ENCODE data around the gene EIF4G1. TPM values are rescaled to one million over a fixed set of nuclear protein-coding genes. Genes with fewer than 3 reads are reported as not detected.
A peak's percentile ranks its signal among the peaks of the same experiment; 100 is the strongest.

The EIF4G1 gene
- polyA plus RNA-seq, 3 donors: 13.9 to 119 (median 24.2) TPM

DNA sequence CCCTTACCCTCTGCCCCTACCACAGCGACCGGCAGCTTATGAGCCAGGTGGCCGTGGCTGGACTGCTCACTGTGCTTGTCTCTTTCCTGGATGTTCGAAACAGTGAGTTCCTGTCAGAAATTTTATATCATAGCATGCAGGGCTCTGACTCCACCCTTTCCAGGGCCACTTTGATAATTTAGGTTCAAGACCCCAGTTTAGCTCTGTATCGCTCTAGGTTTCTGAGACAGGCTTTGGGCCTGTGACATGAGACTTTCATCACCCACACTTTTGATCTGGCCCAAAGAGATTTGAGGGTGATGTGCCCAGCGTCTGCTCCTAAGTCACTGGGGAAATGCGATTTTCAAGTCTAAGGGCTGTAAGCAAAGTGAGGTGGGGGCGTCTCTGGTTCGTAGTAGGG is 6.5 kb upstream of the EIF4G1 start:
- intact Hi-C loops (cut with micrococcal nuclease): no loop called here
- Mint-ChIP-seq H3K36me3 (peaks cover 60 to 68% of the 10 kb centered on the region in 2 donors), H3K9me3 (no peaks in the 10 kb centered on the region), H3K4me3 (no peak overlapping the region), H3K27me3 (ENCODE audit: low read depth in 3 of 3) (no peaks in the 10 kb centered on the region), H3K27ac (peak overlapping the region in 2 of 7 donors; percentile 12 to 22), H3K4me1 (no peaks in the 10 kb centered on the region)
- peaks cover 59 to 63% of the 10 kb centered on the region in 2 donors for H3K36me3 ChIP-seq (replicated peaks in 1 of 2; ENCODE audit: control insufficient read depth in 1 of 2, insufficient read depth in 2 of 2, low read length in 2 of 2)
- no peak for DNase-seq
- H3K4me2 ChIP-seq (replicated peaks; ENCODE audit: extremely low read depth, low read length, poor library complexity, severe bottlenecking): no peak overlapping the region
- no peak overlapping the region for H3K4me3 ChIP-seq (replicated peaks in 1 of 3; ENCODE audit: low read depth in 2 of 3, low read length in 3 of 3)
- no peak overlapping the region for H3K9ac ChIP-seq (ENCODE audit: insufficient read depth, low read length, poor library complexity, severe bottlenecking)
- no peaks in the 10 kb centered on the region for H3K9me3 ChIP-seq (replicated peaks in 1 of 2; ENCODE audit: control insufficient read depth in 1 of 2, insufficient read depth in 1 of 2, low read length in 2 of 2)
- H3K27ac ChIP-seq (ENCODE audit: low read depth in 1 of 2, low read length in 2 of 2): no peak overlapping the region
- 100% methylated on average over 8 of the region's 9 CpGs for WGBS (ENCODE audit: insufficient coverage)
- TF ChIP-seq, protein P1, sequence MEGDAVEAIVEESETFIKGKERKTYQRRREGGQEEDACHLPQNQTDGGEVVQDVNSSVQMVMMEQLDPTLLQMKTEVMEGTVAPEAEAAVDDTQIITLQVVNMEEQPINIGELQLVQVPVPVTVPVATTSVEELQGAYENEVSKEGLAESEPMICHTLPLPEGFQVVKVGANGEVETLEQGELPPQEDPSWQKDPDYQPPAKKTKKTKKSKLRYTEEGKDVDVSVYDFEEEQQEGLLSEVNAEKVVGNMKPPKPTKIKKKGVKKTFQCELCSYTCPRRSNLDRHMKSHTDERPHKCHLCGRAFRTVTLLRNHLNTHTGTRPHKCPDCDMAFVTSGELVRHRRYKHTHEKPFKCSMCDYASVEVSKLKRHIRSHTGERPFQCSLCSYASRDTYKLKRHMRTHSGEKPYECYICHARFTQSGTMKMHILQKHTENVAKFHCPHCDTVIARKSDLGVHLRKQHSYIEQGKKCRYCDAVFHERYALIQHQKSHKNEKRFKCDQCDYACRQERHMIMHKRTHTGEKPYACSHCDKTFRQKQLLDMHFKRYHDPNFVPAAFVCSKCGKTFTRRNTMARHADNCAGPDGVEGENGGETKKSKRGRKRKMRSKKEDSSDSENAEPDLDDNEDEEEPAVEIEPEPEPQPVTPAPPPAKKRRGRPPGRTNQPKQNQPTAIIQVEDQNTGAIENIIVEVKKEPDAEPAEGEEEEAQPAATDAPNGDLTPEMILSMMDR (IDR thresholded peaks at IDR 0.05): no peak
- no peaks in the 10 kb centered on the region for H3K4me1 ChIP-seq (ENCODE audit: control insufficient read depth in 1 of 2, insufficient read depth in 2 of 2, low read length in 2 of 2)
- peaks cover 7% of the 10 kb centered on the region for H4K20me1 ChIP-seq (ENCODE audit: insufficient read depth, low read length)
- no peaks in the 10 kb centered on the region for H3K27me3 ChIP-seq (ENCODE audit: control insufficient read depth in 2 of 2, insufficient read depth in 2 of 2, low read length in 2 of 2)
- H2AFZ ChIP-seq (ENCODE audit: insufficient read depth, low read depth, low read length, poor library complexity, severe bottlenecking): no peak overlapping the region
- peaks cover under 1% of the 10 kb centered on the region for H3K79me2 ChIP-seq (ENCODE audit: insufficient read depth, low read length)

DNA sequence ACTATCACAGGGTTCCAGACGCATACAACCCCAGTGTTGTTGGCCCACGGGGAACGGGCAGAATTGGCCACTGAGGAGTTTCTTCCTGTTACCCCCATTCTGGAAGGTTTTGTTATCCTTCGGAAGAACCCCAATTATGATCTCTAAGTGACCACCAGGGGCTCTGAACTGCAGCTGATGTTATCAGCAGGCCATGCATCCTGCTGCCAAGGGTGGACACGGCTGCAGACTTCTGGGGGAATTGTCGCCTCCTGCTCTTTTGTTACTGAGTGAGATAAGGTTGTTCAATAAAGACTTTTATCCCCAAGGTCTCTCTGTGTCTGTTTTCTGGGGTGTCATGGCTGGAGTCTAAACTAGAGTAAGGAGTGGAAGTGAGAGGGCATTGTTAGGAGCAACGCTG is 5.7 kb upstream of the EIF4G1 start:
- no peak overlapping the region for H3K4me2 ChIP-seq (replicated peaks; ENCODE audit: extremely low read depth, low read length, poor library complexity, severe bottlenecking)
- H3K27me3 ChIP-seq (ENCODE audit: control insufficient read depth in 2 of 2, insufficient read depth in 2 of 2, low read length in 2 of 2): no peaks in the 10 kb centered on the region
- no peak overlapping the region for H3K4me3 ChIP-seq (replicated peaks in 1 of 3; ENCODE audit: low read depth in 2 of 3, low read length in 3 of 3)
- H3K9me3 ChIP-seq (replicated peaks in 1 of 2; ENCODE audit: control insufficient read depth in 1 of 2, insufficient read depth in 1 of 2, low read length in 2 of 2): no peaks in the 10 kb centered on the region
- no peak overlapping the region for H3K4me3 Mint-ChIP-seq
- H3K4me1 ChIP-seq (ENCODE audit: control insufficient read depth in 1 of 2, insufficient read depth in 2 of 2, low read length in 2 of 2): peaks cover 1 to 2% of the 10 kb centered on the region in 2 donors
- no peaks in the 10 kb centered on the region for H3K27me3 Mint-ChIP-seq (ENCODE audit: low read depth in 3 of 3)
- no peaks in the 10 kb centered on the region for H3K9me3 Mint-ChIP-seq
- H3K36me3 Mint-ChIP-seq: peaks cover 52 to 59% of the 10 kb centered on the region in 2 donors
- H3K36me3 ChIP-seq (replicated peaks in 1 of 2; ENCODE audit: control insufficient read depth in 1 of 2, insufficient read depth in 2 of 2, low read length in 2 of 2): peaks cover 51 to 55% of the 10 kb centered on the region in 2 donors
- peaks cover 7% of the 10 kb centered on the region for H4K20me1 ChIP-seq (ENCODE audit: insufficient read depth, low read length)
- no peak overlapping the region for H3K27ac ChIP-seq (ENCODE audit: low read depth in 1 of 2, low read length in 2 of 2)
- no peak overlapping the region for H2AFZ ChIP-seq (ENCODE audit: insufficient read depth, low read depth, low read length, poor library complexity, severe bottlenecking)
- 95% methylated on average over 3 of the region's 7 CpGs for WGBS (ENCODE audit: insufficient coverage)
- no peak overlapping the region for H3K9ac ChIP-seq (ENCODE audit: insufficient read depth, low read length, poor library complexity, severe bottlenecking)
- no peaks in the 10 kb centered on the region for H3K79me2 ChIP-seq (ENCODE audit: insufficient read depth, low read length)
- H3K27ac Mint-ChIP-seq: peak overlapping the region in 1 of 7 donors; percentile 56
- TF ChIP-seq, protein P1 (IDR thresholded peaks at IDR 0.05): no peak
- intact Hi-C loops (cut with micrococcal nuclease): no loop called here
- no peaks in the 10 kb centered on the region for H3K4me1 Mint-ChIP-seq
- DNase-seq: no peak

Data from CD14-positive monocyte (primary cell).